Measurements from ENCODE around the gene HPCAL4.

DNA sequence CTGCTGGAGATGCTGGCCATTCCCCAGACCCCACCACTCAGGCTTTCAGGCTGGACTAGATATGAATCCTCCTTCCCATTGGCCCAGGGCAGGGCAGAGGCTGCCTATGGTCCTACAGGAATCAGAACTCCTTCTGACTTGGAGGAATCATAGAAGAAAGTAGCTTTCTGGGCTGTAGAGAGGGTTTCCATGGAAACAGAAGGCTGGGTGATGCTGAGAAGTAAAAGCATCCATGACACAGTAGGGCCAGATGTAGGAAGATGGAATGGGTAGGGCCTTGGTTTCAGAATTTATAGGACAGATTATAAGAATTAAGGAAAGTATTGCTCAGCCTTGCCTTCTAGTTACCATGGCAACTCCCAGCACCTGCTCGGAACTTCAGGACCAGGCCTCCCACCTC is 28.4 kb downstream of the HPCAL4 start:
- TF ChIP-seq, protein P1, sequence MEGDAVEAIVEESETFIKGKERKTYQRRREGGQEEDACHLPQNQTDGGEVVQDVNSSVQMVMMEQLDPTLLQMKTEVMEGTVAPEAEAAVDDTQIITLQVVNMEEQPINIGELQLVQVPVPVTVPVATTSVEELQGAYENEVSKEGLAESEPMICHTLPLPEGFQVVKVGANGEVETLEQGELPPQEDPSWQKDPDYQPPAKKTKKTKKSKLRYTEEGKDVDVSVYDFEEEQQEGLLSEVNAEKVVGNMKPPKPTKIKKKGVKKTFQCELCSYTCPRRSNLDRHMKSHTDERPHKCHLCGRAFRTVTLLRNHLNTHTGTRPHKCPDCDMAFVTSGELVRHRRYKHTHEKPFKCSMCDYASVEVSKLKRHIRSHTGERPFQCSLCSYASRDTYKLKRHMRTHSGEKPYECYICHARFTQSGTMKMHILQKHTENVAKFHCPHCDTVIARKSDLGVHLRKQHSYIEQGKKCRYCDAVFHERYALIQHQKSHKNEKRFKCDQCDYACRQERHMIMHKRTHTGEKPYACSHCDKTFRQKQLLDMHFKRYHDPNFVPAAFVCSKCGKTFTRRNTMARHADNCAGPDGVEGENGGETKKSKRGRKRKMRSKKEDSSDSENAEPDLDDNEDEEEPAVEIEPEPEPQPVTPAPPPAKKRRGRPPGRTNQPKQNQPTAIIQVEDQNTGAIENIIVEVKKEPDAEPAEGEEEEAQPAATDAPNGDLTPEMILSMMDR (IDR thresholded peaks at IDR 0.05): no peak
- no peak for TF ChIP-seq POLR2AphosphoS5 (IDR thresholded peaks at IDR 0.05)
- no peak for TF ChIP-seq EP300 (IDR thresholded peaks at IDR 0.05)
- TF ChIP-seq POLR2A (IDR thresholded peaks at IDR 0.05): no peak

Data from sigmoid colon (tissue), 4 donors.